Activated CD4-positive, alpha-beta T cell treated with anti-CD3 and anti-CD28 coated beads for 4 hours (primary cell): ENCODE results near the gene CIAO2B.
"Not testable (repeated sequence)": the region's sequence is repeated elsewhere in the genome, so short reads cannot be mapped to it uniquely, and the experiment has no call there.

Experiments
- DNase-seq, 2 donors: peaks; one replicate each; pipeline ENCODE4 v3.0.0-alpha.2; 2020

Gene CIAO2B

DNA sequence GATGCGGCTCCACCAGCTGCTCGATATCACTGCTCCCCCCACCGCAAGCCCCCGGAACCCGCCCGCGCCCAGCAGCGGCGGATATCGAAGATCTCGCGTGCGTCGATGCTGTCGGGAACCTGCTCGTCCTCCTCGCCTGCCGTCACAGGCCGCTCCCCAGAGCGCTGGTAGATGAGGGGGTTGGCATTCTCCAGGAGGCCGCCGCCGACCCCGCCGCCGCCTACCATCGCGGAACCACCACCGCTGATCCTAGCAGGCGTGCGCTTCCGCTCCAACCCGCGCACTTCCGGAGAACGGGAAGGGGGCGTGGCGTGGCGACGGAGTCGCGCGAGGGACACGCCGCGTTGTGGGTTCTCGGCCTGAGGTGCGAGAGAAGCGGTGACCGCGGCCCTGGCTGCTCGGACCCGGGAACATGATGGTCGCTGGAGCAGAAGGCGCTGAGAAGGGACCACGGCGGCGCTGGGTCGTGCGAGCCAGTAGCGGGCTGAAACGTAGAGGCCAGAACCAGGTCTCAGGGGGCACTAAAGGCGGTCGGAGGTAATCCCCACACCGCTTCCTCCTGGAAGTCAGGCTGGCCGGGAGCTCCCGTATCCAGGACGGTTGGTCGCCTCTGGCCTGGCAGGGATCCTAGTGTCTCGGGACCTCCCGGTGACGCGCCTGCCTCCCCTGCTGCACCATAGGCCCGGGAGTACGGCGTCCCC lies at the start of gene CIAO2B:
CIAO2B (minus strand) TSS at position 265 of the 701 bp plus-strand sequence; CDS start at position 227, 38 bp downstream.
- peak; percentile 88 for DNase-seq

GRCh38 chr16:66983033-66983432 lies 48.8 kb upstream of the CIAO2B start:
- no peak for DNase-seq

GRCh38 chr16:66979011-66979717 lies 45.0 kb upstream of the CIAO2B start:
- no peak for DNase-seq

DNA sequence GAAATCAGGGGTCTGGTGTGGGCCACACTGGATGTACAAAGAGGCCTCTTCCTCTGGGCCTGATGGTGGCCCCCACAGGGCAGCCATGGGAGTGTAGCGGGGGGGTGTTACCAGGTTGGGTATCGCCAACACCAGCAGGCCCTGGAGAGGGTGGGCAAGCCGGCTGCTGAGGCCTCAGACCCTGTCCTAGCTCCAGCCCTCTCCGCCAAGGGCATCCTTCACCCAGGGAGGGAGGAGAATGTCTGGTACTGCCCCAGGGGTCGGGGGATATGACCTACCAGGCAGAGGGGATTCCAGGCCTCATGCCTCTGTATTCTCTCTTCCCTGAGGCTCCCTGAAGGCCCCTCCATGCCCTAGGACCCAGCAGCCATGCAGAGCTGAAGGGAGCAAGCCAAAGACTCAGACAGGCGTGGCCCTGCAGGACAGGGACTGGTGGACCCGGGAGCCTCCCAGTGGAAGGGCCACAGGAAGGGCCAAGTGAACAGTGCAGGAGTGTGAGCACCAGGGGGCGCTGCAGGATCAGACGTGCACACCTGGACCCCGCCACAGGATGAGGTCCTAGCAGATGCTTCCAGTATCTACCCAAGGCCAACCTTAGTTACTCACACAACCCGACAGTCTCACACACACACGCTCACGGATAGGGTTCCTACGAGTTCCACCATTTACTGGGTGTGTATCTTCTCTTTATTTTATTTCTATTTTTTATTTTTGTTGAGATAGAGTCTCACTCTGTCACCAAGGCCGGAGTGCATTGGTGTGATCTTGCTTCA lies 43.3 kb upstream of the CIAO2B start:
- peak; percentile 90 to 93 for DNase-seq

GRCh38 chr16:66976746-66977145 lies 42.5 kb upstream of the CIAO2B start:
- no peak for DNase-seq

DNA sequence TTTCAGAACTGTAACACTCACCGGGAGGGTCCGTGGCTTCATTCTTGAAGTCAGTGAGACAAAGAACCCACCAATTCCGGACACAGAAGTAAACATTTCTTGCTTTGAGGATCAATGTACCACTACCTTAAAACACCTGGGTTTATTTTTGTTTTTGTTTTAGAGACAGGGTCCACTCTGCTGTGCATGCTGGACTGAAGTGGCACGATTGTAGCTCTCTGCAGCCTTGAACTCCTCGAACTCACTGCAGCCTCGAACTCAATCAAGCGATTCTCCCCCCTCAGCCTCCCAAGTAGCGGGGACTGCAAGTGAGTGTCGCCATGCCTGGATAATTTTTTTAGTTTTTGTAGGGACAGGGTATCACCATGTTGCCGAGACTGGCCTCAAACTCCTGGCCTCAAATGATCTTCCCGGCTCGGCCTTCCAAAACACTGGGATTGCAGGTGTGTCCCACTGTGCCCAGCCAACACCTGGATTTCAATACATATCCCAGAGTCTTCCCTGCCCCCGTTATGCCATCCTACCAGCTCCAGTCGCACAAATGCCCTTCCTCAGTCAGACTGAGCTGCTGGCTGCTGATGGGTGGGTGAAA lies 41.2 kb upstream of the CIAO2B start:
- DNase-seq = no peak

- DNase-seq = peak; percentile 43 to 53
Measured at GRCh38 chr16:66974932-66975246, 40.7 kb upstream of the CIAO2B start.

DNA sequence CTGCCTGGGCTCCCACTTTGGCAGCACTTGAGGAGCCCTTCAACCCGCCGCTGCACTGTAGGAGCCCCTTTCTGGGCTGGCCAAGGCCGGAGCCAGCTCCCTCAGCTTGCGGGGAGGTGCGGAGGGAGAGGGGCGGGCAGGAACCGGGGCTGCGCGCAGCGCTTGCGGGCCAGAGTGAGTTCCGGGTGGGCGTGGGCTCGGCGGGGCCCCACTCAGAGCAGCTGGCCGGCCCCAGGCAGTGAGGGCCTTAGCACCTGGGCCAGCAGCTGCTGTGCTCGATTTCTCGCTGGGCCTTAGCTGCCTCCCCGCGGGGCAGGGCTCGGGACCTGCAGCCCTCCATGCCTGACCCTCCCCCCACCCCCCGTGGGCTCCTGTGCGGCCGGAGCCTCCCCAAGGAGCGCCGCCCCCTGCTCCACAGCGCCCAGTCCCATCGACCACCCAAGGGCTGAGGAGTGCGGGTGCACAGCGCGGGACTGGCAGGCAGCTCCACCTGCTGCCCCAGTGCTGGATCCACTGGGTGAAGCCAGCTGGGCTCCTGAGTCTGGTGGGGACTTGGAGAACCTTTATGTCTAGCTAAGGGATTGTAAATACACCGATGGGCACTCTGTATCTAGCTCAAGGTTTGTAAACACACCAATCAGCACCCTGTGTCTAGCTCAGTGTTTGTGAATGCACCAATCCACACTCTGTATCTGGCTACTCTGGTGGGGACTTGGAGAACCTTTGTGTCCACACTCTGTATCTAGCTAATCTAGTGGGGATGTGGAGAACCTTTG lies 40.1 kb upstream of the CIAO2B start:
- not testable (repeated sequence) for DNase-seq

GRCh38 chr16:66973716-66974115 lies 39.5 kb upstream of the CIAO2B start:
- no peak for DNase-seq

DNA sequence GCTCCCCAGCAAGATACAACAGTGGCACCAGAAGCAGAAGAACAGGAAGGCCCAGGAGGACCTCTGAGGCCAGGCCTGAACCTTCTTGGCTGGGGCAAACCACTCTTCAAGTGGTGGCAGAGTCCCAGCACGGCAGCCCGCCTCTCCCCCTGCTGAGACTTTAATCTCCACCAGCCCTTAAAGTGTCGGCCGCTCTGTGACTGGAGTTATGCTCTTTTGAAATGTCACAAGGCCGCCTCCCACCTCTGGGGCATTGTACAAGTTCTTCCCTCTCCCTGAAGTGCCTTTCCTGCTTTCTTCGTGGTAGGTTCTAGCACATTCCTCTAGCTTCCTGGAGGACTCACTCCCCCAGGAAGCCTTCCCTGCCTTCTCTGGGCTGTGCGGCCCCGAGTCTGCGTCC lies 38.8 kb upstream of the CIAO2B start:
- DNase-seq = no peak

DNA sequence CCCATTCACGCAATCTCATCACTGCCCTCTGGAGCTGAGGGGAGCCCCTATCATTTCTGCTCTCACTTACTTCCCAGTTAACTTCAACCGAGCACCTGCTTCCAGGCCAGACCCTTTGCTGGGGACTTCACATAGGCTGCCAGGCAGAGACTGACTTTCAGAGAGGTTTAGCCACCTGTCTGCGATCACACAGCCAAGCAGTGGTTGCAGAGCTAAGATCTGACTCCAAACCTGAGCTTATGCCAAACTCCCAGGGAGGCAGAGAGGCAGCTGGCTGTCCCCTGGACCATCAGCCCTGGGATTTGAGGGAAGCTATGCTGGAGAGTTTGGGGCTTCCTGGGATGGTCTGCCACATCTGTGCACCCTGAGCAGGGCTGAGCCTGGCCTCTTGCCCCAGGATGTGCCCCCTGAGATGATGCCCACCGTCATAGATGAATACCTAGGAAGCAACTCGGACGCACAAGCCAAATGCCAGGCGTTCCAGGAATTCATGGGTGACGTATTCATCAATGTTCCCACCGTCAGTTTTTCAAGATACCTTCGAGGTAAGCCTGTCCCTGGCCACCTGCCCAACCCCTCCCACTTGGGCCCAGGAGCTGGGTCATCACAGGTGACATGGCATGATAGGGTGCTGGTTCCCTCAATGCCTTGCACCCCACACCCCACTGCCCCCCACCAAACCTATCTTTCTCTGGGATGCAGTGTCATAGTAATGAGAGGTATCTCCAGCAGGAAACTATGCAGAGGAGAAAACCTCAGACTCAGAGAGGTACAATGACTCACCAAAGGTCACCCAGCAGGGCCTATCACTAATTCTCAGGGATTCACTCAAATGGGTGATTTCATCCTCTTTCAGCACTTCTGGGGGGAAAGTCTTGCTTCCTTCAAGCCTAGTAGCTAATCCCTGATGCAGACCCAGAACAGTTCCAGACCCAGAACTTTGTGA lies 36.8 kb upstream of the CIAO2B start:
- DNase-seq = no peak

DNA sequence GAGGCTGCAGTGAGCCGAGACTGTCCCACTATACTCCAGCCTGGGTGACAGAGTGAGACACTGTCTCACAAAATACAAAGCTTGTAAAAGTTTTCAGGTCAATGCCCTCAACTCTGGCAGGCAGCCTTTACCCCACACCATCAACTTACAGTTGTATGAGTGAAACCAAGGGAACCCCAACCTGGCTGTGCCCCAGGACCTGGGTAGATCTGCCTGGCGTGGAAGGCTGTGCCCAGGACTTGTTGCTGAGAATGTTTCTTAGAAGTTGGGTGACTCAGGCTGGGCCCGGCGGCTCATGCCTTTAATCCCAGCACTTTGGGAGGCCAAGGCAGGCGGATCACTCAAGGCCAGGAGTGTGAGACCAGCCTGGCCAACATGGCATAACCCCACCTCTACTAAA lies 34.6 kb upstream of the CIAO2B start:
- DNase-seq = no peak

GRCh38 chr16:66964049-66964448 lies 29.8 kb upstream of the CIAO2B start:
- no peak for DNase-seq

GRCh38 chr16:66961914-66962313 lies 27.7 kb upstream of the CIAO2B start:
- no peak for DNase-seq

GRCh38 chr16:66961065-66961744 lies 27.0 kb upstream of the CIAO2B start, which contains the start of gene CES3:
Gene CES3 (plus strand): TSS chr16:66961266. CDS start chr16:66961308, 42 bp downstream.
- DNase-seq = peak; percentile 33 to 54

GRCh38 chr16:66960270-66960669 lies 26.1 kb upstream of the CIAO2B start:
- no peak for DNase-seq

GRCh38 chr16:66959704-66960161 lies 25.5 kb upstream of the CIAO2B start:
- DNase-seq = no peak

GRCh38 chr16:66958857-66959703 lies 24.9 kb upstream of the CIAO2B start:
- no peak for DNase-seq

- not testable (repeated sequence) for DNase-seq
Measured at GRCh38 chr16:66956154-66956457, 21.9 kb upstream of the CIAO2B start.
